Esophagus muscularis mucosa (tissue), 4 donors: Measurements from ENCODE around the gene TTC6. TPM values are rescaled to one million over a fixed set of nuclear protein-coding genes. Genes with fewer than 3 reads are reported as not detected.

ENCODE experiments used
- DNase-seq: peaks from one replicate; pipeline ENCODE4 v3.0.0-alpha.2; 2017; ENCODE audit errors: extremely low spot score
- H3K27ac ChIP-seq, 4 donors: fragments of 200-600 bp; sonication (generic); replicated peaks in 1 of 4; 1 replicate in 3 of 4; 2 replicates in 1 of 4; pipeline ENCODE4 v1.5.1; 2016 to 2019; ENCODE audit warnings: mild to moderate bottlenecking in 1 of 4
- H3K27me3 ChIP-seq, 4 donors: fragments of 200-600 bp; sonication (generic); one replicate each; pipeline versions ENCODE4 v1.5.1 to v1.6.0; 2016 to 2019
- H3K36me3 ChIP-seq, 4 donors: fragments of 200-600 bp; sonication (generic); one replicate each; pipeline ENCODE4 v1.5.1; 2016 to 2019
- H3K4me1 ChIP-seq, 4 donors: fragments of 200-600 bp; sonication (generic); one replicate each; pipeline ENCODE4 v1.5.1; 2016 to 2019
- H3K4me3 ChIP-seq, 4 donors: fragments of 200-600 bp; sonication (generic); 1 replicate in 2 of 4; 2 replicates in 2 of 4; pipeline ENCODE4 v1.5.1; 2016 to 2019; ENCODE audit warnings: mild to moderate bottlenecking in 4 of 4, moderate library complexity in 1 of 4
- H3K9me3 ChIP-seq, 4 donors: fragments of 200-600 bp; sonication (generic); 1 replicate in 3 of 4; 2 replicates in 1 of 4; pipeline ENCODE4 v1.5.1; 2016 to 2019
- CTCF ChIP-seq, 3 experiments: fragments of 200-600 bp in 2 of 3; fragments of 450-650 bp in 1 of 3; sonication (generic) in 2 of 3; IDR thresholded peaks; one replicate each; pipeline ENCODE4 v1.5.1; 2017 to 2019; ENCODE audit warnings: antibody characterized with exemption in 3 of 3, mild to moderate bottlenecking in 2 of 3, moderate library complexity in 1 of 3
- EP300 ChIP-seq: sonication (generic); formaldehyde crosslinking; IDR thresholded peaks from one replicate; pipeline ENCODE4 v1.6.1; 2017; ENCODE audit warnings: antibody characterized with exemption
- POLR2A ChIP-seq: fragments of 450-650 bp; IDR thresholded peaks from one replicate; pipeline ENCODE4 v1.6.1; 2017; ENCODE audit warnings: antibody characterized with exemption, moderate library complexity, mild to moderate bottlenecking, low read depth
- POLR2AphosphoS5 ChIP-seq, 2 donors: sonication (generic); formaldehyde crosslinking; IDR thresholded peaks; one replicate each; pipeline ENCODE4 v1.6.1; 2017; ENCODE audit warnings: antibody characterized with exemption in 2 of 2
- WGBS: methylation state at CpG from one replicate; pipeline ENCODE4 v1.1.5; 2018; 5-methylcytosine and 5-hydroxymethylcytosine counted together
- intact Hi-C: fragments of 100-400 bp; cut with DNase I; formaldehyde crosslinking; loops from one replicate; pipeline ENCODE4 v1.15.1; 2023
- total RNA-seq, 4 donors: library from RNA; depleted of rRNA; stranded (reverse); fragments of >200 nt; gene quantifications; one replicate each; pipeline versions ENCODE4 v1.1.0 to v1.2.1, GENCODE V29; 2016

The TTC6 gene
- total RNA-seq, 4 donors from 2014 or later: not detected

DNA sequence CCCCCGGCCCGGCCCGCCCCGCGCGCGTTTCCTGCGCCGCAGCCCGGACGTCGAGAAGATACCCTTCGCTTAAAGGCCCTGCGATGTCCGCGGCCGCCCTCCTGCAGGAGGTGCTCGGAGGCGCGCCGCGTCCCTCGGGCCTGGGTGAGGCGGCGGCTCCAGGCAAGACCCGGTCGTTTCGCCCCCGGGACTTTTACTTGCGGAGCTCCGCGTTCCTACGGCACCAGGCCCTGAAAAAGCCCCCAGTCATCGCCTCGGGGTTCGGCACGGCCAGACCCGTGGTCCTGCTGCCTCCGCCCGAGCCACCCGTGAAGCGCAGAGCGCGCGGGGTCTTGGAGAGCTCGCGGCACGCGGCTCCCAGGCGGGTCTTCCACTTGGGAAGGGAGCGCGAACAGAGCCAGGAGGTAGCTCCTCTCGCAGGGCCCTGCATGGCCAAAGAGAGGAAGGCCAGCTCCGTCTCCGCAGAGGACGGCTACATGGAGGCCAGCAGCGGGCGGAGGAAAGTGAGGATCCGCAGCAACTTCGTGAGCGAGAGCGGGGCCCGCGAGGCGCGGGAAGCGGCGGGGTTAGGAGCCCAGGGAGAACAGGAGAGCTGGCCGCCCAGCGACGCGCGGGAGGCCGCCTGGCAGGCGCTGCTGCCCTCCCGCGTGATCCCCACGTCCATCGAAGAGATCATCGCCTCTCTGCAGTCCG lies 26.9 kb downstream of the TTC6 start:
- 2% methylated on average over 13 of the region's 81 CpGs for WGBS
- Histone ChIP-seq H3K4me3 (peak overlapping the region; percentile 12 to 33 (median 22)), H3K27ac (no peak overlapping the region), H3K9me3 (no peaks in the 10 kb centered on the region), H3K4me1 (peaks cover 7 to 10% (median 9%) of the 10 kb centered on the region in 4 donors), H3K27me3 (peaks cover 0 to 46% (median 17%) of the 10 kb centered on the region in 4 donors), H3K36me3 (no peaks in the 10 kb centered on the region)
- intact Hi-C loops: no loop called here
- TF ChIP-seq POLR2AphosphoS5 (IDR thresholded peaks at IDR 0.05) (no peak), POLR2A (no peak), EP300 (no peak), CTCF (IDR thresholded peaks at IDR 0.05) (no peak)
- DNase-seq: no peak

DNA sequence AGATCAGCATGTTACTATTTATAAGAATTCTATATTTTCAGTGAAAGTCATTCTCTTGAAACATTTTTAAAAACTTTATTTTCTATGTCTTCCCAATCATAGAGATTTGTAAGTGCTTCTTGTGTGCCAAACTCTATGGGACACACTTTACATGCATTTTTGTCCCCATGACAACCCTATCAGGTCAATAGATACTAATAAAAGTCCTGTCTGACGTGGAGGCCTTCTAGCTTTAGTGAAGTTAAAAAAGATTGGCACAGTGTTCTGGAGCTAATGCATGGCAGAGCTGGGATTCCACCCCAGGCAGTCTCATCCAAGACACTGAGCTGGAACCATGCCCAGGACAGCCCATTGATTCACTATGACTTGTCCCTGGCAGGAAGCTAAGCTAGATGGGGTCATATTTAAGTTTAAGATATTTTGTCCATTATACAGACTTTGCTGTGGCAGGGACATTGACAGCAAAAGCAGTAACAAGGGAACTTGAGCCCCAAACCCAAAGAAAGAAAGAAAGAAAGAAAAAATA lies 28.1 kb downstream of the TTC6 start:
- peaks cover 0 to 5% (median 0%) of the 10 kb centered on the region in 4 donors for H3K9me3 ChIP-seq
- H3K36me3 ChIP-seq: no peaks in the 10 kb centered on the region
- TF ChIP-seq POLR2A (no peak), CTCF (IDR thresholded peaks at IDR 0.05) (no peak), POLR2AphosphoS5 (IDR thresholded peaks at IDR 0.05) (no peak), EP300 (no peak)
- WGBS: 90% methylated on average over 1 of the region's 1 CpG
- H3K4me3 ChIP-seq: no peak overlapping the region
- peaks cover 0 to 46% (median 17%) of the 10 kb centered on the region in 4 donors for H3K27me3 ChIP-seq
- intact Hi-C loops: no loop called here
- no peak for DNase-seq
- peaks cover 7 to 10% (median 9%) of the 10 kb centered on the region in 4 donors for H3K4me1 ChIP-seq
- no peak overlapping the region for H3K27ac ChIP-seq

DNA sequence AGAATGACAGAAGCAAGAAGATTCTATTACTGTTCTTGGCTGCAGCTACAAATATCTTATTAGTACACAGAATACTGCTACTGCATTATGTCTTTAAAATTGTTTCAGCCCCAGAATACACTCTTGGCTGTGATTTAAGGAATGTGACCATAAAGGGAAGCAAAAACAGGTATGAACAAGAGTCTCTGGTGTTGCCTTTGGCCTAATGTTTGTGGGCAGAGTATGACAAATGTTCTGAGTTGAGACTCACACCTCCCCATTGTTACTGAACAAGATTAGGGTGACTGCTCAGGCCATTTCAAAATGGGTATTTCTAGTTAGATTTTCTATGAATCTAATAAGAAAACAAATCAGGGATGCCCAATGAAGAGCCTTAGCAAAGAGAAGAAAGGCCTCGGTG lies 28.5 kb downstream of the TTC6 start:
- peaks cover 0 to 9% (median 0%) of the 10 kb centered on the region in 4 donors for H3K9me3 ChIP-seq
- no peak overlapping the region for H3K4me3 ChIP-seq
- H3K27me3 ChIP-seq: peaks cover 0 to 46% (median 17%) of the 10 kb centered on the region in 4 donors
- no peak overlapping the region for H3K27ac ChIP-seq
- 90% methylated on average over 1 of the region's 1 CpG for WGBS
- intact Hi-C loops: no loop called here
- DNase-seq: no peak
- TF ChIP-seq POLR2AphosphoS5 (IDR thresholded peaks at IDR 0.05): no peak
- TF ChIP-seq EP300: no peak
- TF ChIP-seq POLR2A: no peak
- TF ChIP-seq CTCF (IDR thresholded peaks at IDR 0.05): no peak
- H3K4me1 ChIP-seq: peaks cover 7 to 10% (median 9%) of the 10 kb centered on the region in 4 donors
- H3K36me3 ChIP-seq: no peaks in the 10 kb centered on the region

- peak; percentile 68 for DNase-seq
- TF ChIP-seq POLR2AphosphoS5 (IDR thresholded peaks at IDR 0.05) (no peak), POLR2A (no peak), EP300 (no peak), CTCF (IDR thresholded peaks at IDR 0.05) (no peak)
- H3K27me3 ChIP-seq: peaks cover 0 to 43% (median 17%) of the 10 kb centered on the region in 4 donors
- H3K4me3 ChIP-seq: no peak overlapping the region
- H3K36me3 ChIP-seq: no peaks in the 10 kb centered on the region
- peaks cover 0 to 12% (median 11%) of the 10 kb centered on the region in 4 donors for H3K9me3 ChIP-seq
- no peak overlapping the region for H3K27ac ChIP-seq
- intact Hi-C loops: no loop called here
- H3K4me1 ChIP-seq: peaks cover 7 to 10% (median 9%) of the 10 kb centered on the region in 4 donors
- 72% methylated on average over 9 of the region's 9 CpGs for WGBS
Measured at GRCh38 chr14:37625597-37626595, 30.5 kb downstream of the TTC6 start.
